HUDEP-2 (cell line): ENCODE measurements around the gene EPHX1.
A peak's percentile ranks its signal among the peaks of the same experiment; 100 is the strongest.
"Not testable (repeated sequence)": the region's sequence is repeated elsewhere in the genome, so short reads cannot be mapped to it uniquely, and the experiment has no call there.

Experiments
- DNase-seq, 76 experiments: peaks; one replicate each; lab custom pipeline; 2025; ENCODE audit not compliant: unreplicated experiment in 76 of 76; lab: John Stamatoyannopoulos, UW

Gene EPHX1

DNA sequence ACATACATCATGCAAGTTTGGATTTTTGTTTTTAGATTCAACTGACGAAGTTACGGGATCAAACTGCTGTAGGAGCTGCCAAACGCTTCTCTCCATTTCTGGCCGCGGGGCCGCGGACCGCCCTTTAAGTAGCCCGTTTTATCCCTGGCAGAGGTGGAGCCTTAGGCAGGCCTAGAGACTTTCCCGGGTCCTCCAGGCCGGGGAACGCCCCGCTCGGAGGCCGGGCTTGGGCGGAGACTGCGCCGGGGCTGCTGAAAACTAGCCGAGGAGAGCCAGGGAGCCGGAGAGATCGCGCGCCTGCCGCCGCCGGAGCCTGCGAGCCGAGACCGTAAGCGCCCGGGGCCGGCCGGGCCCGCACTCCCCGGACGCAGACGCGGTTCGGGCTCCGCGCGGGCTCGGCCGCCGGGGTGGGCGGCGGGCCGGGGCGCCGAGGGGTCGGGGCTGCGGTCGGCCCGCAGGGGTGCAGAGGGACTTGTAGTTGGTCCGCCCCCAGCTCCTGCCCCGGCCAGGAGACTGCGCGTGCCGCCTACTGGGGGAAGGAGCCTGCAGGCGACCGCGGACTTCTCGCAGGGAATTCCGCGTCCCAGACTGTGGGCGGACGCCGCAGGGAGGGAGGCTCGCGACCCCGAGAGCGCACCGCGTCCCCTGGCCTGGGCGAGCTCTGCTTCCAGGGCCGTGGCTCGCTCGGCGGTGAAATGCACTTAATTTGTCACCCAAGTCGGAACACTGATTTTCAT, at the start of gene EPHX1:
EPHX1 (plus strand) TSS at position 283 of the 737 bp plus-strand sequence. CDS start 18,606 bp downstream, outside the sequence.
- peak in 72 of 76 experiments; percentile 29 to 86 (median 73) for DNase-seq

DNA sequence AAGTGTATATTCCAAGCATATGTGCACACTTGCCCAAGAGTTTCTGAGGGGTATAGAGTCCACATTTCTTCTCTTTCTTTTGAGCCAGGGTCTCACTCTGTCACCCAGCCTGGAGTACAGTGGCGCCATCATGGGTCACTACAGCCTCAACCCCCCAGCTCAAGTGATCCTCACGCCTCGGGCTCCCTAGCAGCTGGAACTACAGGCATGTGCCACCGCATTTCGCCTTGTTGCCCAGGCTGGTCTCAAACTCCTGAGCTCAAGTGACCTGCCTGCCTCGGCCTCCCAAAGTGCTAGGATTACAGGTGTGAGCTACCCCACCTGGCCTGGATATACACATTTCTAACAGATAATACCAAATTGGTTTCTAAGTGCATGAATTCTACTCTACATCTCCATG, 49.4 kb upstream of the EPHX1 start:
- no peak for DNase-seq

GRCh38 chr1:225761395-225761794, 48.5 kb upstream of the EPHX1 start:
- DNase-seq = not testable (repeated sequence)

GRCh38 chr1:225762002-225762441, 47.9 kb upstream of the EPHX1 start:
- no peak for DNase-seq

- DNase-seq = no peak
Measured at GRCh38 chr1:225762444-225762843, 47.5 kb upstream of the EPHX1 start.

DNA sequence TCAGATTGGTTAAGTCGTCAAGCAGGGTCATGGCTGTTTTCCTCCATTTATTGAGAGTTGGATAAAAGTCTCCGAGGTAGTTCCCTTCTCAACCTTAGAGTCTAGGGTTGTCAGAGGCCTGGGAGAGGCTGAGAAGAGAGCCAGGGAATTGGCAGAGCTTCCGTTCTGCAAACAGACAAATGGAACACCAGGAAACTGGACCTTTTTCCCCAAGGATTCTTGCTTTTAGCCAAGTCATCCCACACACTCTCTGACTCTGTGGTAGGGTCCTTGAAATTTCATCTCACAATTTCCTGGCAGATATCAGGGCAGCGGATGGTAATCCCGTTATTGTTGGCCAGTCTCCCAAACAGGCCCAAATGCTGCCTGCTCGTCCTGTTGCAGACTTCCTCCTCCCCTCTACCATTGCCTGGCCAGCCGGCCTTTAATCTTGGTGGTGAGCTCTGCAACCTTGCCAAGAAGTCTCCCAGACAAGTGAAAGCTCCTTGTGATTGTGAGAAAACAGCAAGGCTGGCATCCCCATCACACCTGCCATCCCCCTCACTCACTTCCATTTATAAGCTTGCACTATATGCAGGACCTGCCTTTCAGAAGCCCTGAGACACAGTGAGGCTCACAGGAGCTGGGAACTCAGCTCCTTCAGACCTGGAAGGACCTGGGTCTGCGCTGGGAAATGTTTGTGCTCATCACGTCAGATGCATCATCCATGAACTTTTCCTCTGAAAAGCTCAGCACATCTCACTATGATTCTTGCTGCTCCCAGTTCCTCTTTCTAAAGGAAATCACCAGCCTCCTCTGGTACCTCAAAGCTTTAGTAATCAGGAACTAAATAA, 46.0 kb upstream of the EPHX1 start:
- no peak for DNase-seq

DNA sequence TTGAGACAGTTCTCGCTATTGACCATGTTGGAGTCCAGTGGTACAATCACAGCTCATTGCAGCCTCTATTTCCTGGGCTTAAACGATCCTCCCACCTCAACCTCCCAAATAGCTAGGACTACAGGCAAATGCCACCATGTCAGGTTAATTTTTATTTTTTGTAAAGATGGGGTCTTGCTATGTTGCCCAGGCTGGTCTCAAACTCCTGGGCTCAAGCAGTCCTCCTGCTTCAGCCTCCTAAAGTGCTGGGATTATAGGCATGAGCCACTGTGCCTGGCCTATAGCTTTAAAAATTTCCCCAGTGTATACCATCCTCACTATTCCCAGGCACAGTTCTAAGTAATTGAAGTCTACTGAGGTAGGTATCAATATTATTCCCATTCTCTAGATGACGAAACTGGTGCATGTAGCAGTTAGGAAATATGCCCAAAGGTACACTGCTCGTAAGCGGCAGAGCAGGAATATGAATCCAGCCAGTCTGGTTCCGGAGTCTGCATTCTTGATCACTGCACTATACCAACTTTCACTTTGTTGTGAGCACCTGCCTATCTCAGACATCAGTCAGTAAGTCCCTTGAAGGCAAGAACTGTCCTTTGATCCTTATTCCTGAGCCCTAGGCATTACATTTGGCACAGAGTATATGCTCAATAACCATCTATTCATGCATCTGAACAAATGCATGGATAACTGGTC, 43.8 kb upstream of the EPHX1 start:
- no peak for DNase-seq

GRCh38 chr1:225766967-225767633, 42.8 kb upstream of the EPHX1 start:
- DNase-seq = peak in 20 of 76 experiments; percentile 1 to 56 (median 22)

DNA sequence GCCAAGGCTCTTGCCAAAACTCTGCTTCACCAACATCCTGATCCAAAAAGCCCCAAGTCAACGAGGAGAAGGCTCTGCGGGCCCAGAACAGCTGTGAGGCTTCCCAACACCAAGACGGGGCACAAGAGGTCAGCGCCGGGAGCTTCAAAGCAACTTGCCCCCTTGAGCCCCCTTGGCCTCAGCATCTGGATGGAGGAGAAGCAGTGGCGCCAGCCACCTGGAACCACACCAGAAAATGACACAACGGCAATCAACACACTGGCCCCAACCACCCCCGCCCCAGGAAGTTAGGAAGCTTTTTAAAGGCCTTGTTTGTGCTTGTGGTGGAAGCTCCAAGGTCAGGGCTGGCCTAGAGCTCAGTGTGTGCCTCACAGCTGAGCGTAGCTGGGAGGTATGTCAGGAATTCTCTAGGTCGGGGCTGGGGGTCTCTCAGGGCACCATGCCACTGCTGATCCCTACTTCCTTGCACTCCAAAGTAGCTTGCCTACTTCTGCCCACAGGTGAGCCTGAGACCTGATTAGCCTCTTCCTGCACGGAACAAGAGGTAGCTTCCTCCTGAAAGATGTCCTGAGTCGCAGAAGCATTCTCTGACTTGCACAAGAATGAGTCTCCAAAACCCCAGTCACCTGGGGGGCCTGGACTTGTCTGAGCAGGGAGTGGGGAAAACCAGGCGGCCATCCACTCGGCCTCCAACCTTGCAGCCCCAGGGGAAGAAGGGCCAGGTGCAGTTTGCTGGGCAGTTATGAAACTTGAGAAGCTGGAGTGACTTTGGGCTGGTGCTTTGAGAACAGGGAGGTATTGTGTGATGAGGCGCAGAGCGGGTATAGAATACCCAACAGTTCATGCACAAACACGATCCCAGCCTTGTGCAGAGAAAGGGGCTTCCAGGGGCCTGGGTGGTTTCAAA, 42.0 kb upstream of the EPHX1 start:
- DNase-seq = no peak

GRCh38 chr1:225768662-225769426, 41.1 kb upstream of the EPHX1 start:
- peak in 6 of 76 experiments; percentile 4 to 19 (median 9) for DNase-seq

DNA sequence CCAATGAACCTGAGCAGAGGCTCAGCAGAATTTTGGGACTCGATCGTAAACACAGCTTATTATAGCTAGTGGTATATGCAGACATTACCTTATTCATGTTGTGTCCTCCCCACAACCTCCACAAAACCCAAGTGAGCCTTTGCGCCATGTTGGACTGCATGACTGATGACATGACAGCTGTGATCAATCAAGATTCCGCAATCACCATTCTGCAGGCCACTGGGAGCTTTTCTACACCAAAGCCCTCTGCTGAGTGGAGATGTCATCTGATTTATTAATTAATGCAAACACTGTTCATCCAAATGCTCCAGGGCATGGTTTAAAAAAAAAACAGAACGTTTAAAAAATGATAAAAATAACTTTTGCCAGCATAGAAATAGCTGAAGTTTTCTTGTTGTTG, 40.2 kb upstream of the EPHX1 start:
- no peak for DNase-seq

DNA sequence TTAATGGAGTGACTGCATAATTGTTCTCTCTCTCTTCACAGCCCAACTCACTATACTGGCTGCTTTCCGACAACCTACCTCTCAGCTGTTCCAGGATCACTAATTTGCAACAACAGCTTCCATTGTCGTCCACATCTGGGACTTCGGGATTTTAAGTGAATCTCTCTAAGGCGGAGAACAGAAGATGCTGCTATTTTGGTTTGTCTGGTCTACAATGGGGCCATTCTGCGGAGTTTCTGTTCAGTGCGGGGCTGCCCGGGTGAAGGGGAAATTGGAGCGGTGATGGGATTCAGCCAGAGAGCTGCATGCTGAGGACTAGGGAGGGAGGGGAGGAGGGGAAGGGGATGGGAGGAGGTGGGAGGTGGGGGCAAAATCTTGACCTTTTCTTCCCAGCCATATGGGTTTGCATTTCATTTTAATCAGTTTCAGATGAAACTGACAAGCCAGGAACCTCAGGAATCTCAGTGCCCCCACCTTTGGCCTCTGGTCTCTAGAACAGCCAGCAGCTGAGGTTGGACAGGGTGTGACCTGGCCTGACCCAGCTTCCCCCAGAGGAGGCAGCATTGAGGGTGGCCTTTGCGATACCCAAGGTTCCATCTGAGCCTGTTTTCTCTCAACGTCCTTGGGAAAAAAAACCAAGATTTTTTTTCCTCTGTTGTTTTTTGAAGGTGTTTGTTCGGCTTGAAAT, 39.2 kb upstream of the EPHX1 start:
- no peak for DNase-seq

DNA sequence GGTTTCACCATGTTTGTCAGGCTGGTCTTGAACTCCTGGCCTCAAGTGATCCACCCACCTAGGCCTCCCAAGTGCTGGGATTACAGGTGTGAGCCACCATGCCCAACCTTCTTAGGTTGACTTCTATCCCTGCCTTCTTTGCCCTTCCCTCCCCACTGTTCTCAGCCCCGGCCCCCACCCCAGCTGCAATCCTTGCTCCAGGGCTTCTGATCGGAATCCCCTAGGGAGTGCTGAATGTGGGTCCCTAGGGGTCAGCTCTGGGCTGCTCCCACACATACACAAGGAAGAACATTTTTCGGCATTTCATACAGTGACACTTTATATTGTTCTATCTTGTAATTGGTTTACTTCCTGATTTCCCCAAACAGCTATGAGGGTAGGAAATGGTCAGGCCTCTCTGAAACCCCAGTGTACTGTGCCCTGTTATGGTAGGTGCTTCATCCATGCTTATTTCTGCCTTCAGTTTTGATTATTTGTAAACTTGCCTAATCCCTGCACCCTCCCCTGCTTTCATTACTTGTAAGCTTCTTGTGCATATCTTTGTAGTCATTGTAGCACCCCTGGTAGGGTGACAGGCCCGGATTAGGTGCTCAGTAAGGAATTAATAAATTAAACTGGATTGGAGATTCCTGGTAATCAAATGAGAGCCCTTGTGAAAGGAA, 38.1 kb upstream of the EPHX1 start:
- no peak for DNase-seq

DNA sequence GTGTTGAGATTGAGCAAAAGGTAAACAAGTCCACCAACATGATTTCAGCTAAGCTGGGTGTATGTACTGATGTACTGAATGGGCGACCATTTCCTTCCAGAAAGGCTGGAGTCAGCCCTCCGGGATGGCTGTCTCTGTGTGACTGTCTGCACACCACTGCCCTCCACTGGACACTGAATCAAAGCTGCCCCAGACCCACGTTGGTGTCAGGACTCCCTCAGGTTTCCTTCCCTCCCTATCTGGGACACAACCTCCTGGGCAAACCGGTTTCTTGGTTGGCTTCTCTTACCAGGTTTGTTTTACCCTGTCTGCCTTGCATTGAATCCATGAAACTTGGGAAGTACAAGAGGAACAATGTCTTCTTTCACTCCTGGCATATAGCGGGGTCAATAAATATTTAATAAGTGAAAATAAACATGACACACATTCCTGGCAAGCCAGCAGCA, 37.6 kb upstream of the EPHX1 start:
- peak in 63 of 76 experiments; percentile 3 to 75 (median 44) for DNase-seq

DNA sequence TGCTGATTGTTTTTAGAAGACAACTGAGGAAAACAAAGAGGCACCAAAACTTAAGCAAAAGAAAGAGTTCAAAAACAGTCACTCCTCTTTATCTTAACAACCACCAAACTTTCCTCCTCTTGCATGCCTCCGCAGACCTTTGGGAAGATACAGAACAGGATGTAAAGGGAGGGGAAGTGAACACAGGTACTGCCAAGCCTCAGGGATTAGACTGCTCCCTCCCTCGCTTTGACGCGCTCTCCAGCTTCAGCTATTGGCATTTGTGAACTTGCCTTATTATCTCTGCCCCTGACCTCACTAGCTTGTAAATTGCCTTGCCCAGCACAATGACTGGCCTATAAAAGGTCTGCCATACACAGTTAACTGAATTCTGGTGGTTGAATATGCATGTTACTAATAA, 37.1 kb upstream of the EPHX1 start:
- no peak for DNase-seq

DNA sequence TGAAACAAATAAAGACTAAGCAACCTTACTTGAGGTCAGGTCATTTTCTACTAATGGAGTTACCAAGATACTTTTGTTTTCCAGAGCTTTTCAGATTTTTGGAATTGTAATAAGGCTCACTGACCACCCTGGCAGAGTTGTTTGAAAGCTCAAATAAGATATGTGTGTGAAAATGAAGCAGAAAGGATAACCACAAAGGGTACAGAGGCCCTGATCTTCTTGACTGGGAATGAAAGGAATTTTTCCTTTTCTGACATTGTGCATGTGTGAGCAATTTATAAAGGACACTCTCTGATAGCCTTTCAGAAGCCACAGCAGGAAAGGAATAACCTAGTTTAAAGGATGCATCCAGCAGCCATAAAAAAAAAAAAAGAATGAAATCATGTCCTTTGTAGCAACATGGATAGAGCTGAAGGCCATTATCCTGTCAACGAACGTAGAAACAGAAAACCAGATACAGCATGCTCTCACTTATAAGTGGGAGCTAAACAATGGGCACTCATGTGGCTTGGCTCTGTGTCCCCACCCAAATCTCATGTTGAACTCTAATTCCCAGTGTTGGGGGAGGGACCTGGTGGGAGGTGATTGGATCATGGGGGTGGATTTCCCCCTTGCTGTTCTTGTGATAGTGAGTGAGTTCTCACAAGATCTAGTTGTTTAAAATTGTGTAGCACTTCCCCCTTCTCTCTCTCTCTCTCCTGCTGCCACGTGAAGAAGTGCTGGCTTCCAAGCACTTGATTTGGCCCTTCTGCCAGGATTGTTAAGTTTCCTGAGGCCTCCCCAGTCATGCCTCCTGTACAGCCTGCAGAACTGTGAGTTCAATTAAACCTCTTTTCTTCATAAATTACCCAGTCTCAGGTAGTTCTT, 35.4 kb upstream of the EPHX1 start:
- DNase-seq = no peak

DNA sequence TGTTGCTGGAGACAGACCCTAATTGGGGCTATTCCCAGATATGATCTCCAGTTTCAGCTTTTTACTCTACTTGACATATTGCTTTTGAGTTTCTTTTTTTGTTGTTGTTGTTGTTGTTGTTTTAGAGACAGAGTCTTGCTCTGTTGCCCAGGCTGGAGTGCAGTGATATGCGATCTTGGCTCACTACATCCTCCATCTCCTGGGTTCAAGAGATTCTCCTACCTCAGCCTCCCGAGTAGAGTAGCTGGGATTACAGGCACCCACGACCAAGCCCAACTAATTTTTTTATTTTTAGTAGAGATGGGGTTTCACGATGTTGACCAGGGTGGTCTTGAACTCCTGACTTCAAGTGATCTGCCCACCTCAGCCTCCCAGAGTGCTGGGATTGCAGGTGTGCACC, 33.6 kb upstream of the EPHX1 start:
- no peak for DNase-seq
